ENCODE measurements around the gene OMA1. TPM values are rescaled to one million over a fixed set of nuclear protein-coding genes. Genes with fewer than 3 reads are reported as not detected.
"Not testable (repeated sequence)": the region's sequence is repeated elsewhere in the genome, so short reads cannot be mapped to it uniquely, and the experiment has no call there.

Gene OMA1
- total RNA-seq, 1 donor from 2014 or later: 16.3 TPM

DNA sequence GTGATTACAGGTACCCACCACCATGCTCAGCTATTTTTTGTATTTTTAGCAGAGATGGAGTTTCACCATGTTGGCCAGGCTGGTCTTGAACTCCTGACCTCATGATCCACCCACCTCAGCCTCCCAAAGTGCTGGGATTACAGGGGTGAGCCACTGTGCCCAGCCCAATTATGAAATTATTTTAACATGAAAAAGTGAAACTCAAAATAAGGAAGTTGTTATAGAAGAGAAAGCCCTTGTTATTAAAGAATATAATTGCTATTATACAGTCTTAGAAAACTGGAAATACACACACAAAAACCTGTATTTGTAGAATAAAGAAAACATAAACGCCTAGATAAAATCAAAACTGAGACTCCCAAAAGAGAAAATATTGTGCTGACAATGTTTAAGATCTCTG, 14.7 kb downstream of the OMA1 start:
- DNase-seq (ENCODE audit: low spot score); ATAC-seq: not testable (repeated sequence)

DNA sequence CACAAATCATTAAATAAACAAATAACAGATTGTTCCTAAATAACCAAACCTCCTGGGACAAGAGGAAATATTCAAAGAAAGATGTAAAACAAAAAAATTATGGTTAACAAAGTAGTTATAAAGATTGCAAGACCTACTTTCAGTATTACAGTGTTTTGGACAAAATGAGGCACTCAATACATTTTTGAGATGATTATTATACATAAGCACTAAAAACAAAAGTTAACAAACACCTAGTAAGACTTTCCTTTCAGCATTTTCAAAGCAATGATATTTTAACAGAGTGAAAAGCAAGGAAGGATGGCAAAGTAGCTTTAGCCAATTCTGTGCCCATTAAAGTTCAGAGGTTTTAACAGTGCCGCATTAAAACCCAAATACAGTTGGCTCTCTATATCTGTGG, 17.2 kb downstream of the OMA1 start:
- ATAC-seq (no peak), DNase-seq (ENCODE audit: low spot score) (no peak)

DNA sequence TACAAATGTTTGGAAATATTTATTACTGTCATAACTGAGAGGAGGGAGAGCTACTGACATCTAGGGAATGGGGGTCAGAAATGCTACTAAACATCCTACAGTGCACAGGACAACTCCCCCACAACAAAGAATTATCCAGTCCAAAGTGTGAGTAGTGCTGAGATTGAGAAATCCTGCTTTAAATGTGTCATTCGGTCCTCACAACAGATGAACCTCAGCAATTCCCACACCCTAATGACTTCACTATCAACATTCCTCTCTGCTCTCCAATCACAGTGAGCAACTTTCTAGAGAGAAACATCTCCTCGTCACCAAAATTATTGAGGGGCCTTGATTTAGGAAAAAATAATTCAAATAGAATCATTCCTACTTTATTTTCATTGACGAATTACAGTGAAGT, 18.0 kb downstream of the OMA1 start:
- ATAC-seq (no peak), DNase-seq (ENCODE audit: low spot score) (no peak)

DNA sequence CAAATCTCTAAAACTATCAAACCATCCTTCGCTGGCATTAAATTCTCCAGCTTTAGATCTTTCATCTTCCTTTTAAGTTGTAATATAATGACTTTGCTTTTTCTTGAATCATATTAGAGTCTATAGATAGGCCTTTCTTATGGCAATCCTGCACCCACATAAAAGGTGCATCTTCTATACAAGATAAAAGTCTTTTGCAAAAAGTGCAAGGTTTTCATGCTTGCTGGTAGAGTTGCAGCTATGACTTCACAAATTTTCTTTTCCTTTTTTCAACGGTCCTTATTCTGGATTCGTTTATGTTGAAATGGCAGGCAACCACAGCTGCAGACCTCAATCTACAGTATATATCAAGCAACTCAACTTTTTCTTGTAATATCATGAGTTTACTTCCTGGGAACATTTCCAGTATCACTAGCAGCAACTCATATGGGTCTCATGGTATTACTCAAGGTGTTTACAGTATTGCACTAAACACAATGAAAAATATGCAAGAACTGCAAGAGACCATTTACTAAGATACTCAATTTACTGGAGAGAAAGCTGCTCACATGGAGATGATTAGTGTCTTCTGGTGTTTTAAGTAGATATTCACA, 22.1 kb downstream of the OMA1 start:
- ATAC-seq (no peak), DNase-seq (ENCODE audit: low spot score) (no peak)

DNA sequence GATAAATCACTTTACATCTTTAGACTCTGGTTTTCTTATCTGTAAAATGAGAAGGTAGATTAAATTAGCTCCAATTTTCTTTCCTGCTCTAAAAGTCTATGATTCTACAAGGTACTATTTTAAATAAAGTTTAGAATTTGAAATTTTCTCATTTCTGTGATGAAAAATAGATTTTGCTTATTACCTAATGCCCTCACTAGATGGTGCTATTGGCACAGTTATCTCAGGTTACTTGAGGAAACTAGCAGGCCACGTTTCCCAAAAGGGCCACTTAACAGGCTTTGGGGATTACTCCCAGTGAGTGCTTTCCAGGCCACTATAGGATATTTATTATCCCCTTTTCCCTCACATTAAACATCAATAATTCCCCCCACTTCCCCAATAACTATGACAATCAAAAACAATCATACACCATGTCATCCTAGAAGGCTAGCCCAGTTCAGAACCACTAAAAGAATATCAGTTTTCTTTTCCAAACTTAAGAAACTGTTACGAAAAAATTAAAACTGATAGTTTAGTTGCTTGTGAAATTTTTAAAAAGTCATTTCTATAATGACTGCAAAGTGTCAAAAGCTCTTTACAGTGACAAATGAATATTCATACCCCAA, 30.6 kb downstream of the OMA1 start:
- DNase-seq (ENCODE audit: low spot score) (no peak), ATAC-seq (peak; percentile 94)

DNA sequence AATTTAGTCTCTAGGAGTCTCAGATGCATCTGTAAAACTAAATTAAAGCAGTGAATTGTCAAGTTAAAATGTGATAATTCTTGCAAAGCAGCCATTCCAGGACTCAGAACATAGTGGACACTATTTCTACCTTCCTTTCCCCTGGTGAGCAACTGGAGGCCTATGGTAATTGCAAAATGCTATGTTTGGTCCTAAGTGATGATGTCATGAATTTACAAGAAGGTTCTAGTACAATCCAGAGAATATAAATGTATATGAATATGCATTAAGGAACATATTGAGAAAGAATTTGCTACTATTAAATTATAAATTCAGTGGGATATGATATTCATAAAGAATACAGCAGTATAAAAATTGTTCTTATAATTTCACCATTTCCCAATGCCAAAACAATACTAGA, 32.6 kb downstream of the OMA1 start:
- DNase-seq (ENCODE audit: low spot score) (no peak), ATAC-seq (no peak)

DNA sequence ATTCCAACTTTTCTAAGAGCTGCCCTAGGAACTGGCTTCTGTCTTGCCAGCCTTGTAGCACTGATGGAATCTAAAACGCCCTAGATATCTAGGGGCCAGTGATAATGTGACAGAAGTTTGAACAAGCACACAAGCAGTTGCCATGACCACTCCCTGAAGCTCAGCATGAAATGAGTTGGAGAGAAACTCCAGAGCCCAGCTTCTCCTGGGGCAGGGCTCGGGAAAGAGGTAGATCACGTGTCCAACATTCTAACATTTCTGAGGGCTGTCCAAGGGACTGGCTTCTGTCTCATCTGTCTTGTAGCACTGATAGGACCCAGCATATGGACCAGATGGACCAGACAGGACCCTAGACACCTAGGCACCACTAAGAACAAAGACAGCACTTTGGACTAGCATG, 37.9 kb downstream of the OMA1 start:
- no peak for DNase-seq (ENCODE audit: low spot score)
- no peak for ATAC-seq

DNA sequence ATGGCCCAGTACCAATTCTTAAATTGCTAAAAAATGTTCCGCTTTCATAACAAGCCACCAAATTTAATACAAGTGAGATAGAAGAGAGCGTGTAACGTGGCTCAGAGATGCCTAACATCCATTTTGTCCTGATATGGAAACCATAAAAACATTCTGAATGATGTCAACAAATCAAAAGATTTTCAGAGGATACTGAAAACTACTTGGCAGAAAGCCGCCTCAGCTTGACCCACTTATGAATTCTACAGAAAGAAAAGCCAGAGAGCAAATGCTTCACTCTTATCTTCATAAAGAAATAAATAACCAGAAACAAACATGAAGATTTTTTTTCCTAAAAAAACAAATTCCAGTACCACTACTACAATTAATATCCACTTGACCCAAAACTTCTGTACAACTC, 41.2 kb downstream of the OMA1 start:
- ATAC-seq: no peak
- no peak for DNase-seq (ENCODE audit: low spot score)

DNA sequence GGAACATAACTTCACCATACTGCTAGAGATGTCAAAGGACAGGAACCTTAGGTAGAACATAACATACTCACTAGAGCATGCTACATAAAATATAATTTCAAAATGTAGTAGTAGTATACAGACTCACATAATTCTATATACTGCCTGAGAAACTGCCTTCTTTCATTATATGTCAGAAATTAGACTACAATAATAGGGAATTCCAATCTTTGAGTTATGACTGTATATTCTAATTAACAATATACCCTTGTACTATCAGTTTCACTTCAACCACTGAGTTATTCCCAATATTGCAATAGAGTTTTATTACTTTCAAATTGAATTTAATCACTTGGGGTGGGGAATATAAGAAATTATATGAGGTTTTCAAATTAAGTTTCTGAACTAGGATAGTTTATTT, 44.0 kb downstream of the OMA1 start:
- no peak for ATAC-seq
- no peak for DNase-seq (ENCODE audit: low spot score)

DNA sequence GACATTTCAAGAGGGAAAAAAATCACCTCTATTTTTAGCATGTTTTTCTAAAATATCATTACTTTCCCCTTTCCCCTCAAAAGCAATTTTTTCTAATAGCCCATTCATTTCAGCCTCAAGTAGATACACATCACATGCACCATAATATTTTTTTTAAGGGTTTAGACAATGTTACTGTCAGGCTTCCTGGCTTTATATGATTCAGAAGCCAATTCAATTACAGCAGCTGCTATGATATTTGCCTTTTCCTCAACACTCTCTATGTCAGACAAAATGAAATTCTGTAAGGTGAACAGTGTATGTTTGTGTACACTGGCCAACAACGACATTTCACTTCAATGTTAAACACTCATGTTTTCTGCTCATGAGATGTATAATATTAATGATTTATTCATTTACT, 46.5 kb downstream of the OMA1 start:
- no peak for ATAC-seq
- DNase-seq (ENCODE audit: low spot score): no peak

DNA sequence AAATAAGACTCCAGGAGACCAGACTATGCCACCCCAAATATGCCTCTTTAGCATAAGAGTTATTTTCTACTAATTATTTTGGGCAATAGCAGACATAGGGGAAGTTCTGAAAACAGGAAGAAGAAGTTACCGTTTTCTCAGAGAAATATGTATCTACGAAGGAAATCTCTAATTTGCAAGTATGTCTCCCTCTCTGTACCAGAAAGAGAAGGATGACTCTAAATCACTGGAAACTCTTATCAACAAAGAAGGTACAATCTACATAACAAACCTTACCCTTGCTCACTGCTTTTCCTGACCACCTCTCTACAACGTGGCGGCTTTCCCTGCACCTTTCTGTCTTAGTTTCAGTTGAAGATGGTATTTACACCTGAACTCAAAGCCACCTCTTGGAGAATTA, 49.0 kb downstream of the OMA1 start:
- no peak for ATAC-seq
- no peak for DNase-seq (ENCODE audit: low spot score)

DNA sequence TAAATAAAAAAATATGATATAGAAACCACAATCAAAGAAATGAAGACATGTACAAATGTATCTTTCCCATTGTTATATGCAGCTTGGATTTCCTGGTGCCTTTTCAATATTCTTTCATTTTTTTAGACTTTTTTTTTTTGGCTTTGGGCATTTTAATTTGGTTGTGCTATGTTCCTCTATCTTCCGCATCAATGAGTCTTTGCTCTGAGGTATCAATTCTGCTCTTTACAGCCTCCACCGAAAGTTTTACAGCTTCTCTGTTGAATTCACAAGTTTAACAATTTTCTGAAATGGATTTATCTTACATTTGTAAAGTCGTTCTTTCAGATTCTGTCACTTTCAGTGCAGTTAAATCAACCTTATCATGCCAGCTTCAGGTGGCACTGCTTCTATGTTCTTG, 50.5 kb downstream of the OMA1 start:
- ATAC-seq: no peak
- no peak for DNase-seq (ENCODE audit: low spot score)

DNA sequence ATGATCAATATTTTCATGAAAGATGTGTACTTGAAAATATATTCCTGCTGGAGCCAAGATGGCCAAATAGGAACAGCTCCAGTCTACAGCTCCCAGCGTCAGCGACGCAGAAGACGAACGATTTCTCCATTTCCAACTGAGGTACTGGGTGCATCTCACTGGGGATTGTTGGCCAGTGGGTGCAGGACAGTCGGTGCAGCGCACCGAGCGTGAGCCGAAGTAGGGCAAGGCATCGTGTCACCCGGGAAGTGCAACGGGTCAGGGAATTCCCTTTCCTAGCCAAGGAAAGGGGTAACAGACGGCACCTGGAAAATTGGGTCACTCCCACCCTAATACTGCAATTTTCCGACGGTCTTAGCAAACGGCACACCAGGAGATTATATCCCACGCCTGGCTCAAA, 57.6 kb downstream of the OMA1 start:
- DNase-seq (ENCODE audit: low spot score); ATAC-seq: not testable (repeated sequence)

DNA sequence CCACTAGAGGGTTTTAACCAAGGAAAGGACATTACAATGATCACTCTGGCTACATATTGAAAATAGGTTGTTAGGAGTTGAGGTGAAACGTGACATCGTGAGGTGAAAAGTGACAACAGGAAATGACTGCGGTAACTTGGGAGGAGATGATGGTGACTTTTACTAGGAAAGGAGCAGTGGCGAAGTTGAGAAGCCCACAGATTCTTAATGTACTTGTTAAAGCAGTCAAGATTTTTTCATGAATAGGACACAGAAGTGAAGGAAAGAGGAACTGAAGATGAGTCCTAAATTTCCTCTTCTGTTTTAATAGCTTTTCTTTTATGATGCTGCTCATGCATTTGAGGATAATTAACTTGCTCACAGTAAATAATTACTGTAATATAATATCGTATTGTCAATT, 59.5 kb downstream of the OMA1 start:
- ATAC-seq: no peak
- no peak for DNase-seq (ENCODE audit: low spot score)

DNA sequence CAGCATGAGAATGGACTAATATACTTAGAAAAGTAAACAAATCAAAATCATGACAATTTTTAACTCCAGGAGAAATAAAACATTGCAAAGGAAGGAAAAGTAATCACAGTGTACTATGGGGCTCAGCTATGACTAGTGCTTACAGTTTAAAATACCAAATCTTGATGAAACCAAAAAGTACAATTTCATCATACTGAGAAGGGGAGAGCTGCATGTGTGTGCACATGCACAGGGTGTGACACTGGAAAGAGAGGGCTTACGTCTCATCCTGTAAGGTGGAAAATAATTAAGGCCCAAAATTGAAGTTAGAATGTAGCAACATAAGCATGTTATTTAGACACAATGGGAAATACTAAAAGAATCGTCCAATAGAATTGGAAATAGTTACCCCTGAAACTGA, 64.6 kb downstream of the OMA1 start:
- DNase-seq (ENCODE audit: low spot score): no peak
- no peak for ATAC-seq

DNA sequence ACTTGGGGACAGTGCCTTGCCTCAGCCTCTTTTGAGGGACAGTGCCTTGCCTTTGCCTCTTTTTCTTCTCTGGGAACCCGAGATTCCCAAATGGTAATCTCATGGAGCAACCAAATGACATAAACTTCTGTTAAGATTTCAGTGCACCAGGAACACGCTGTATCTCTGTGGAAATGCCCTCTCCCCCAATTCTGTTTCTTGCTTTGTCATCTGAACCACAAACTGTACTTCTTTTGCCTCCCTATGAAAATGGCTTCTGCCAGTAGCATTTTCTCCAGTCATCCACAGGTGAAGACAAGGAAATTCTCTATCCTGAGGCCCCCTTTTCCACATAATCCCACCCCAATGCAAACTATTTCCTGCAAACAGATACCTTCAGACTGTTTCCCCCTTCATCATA, 66.3 kb downstream of the OMA1 start:
- DNase-seq (ENCODE audit: low spot score) (no peak), ATAC-seq (no peak)

DNA sequence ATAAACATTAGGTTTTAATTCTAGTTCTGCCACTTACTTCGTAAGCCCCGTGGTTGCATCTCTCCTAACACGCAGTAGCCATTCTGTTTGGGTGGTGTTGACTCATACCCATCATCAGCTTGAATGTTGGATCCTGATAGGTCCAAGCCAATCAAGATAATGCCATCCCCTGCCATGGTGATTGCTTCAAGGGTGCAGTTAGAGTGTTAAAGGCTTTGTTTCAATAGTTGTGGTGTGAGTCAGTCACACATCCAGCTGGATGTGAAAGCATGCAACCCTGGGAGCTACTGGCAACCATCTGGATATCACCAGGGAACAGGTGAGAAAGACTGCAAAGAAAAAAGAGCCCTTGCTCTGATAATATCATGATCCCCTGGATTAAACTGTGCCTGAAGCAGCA, 69.1 kb downstream of the OMA1 start:
- ATAC-seq (no peak), DNase-seq (ENCODE audit: low spot score) (no peak)

DNA sequence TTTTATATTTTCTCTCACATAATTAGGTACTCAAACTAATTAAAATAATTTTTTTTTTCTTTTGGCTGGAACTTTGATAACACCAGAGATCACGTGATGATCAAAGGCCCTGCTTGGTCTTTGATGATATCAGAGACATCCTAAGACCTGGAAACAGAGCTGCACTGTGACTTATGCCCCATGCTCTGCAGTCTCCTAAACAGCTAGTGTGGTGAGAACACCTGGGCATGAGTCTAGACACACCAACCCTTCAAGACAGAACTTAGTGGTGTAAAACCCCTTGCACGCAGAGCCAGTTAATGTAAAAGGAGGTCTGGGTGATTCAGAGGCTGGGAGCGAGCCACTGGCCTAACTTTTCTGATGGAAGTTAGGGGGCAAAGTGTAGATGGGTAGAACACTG, 70.3 kb downstream of the OMA1 start:
- DNase-seq (ENCODE audit: low spot score): no peak
- no peak for ATAC-seq

DNA sequence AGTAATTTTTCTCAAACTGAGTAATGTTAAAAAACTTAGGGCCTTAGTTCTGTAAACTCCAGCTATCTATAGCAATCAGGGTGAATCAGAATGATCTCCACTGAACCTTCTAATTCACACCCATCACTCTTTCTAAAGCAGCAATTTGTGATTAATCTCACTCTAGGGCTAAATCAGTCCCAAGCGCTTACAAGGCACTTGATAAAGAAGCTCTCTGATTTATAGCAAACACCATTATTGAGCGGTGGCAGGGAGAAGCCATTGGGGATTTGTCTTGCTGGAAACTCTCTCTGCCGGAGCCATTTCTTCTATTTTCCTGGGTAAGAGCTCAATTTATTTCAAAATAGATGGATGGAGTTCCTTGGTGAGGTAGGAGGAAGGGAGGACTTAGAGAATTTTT, 77.0 kb downstream of the OMA1 start:
- ATAC-seq: no peak
- DNase-seq (ENCODE audit: low spot score): no peak

DNA sequence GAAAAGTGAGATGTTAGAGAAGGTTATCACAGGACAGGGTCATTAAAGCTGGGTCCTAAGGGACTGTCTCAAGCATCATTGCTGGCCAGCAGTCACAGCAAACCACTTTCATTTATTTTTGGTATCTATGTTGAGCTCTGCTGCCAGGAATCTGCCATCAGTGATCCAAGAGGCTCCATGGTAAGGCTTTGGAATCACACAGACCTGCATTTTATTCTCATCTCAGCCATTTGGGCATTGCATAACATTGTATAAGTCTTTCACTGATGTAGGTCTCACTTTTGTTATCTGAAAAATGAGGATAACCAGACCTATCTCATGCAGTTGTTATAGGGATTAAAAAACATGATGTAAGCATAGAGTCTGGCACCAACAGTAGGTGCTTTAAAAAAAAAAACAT, 77.5 kb downstream of the OMA1 start:
- ATAC-seq (no peak), DNase-seq (ENCODE audit: low spot score) (no peak)

DNA sequence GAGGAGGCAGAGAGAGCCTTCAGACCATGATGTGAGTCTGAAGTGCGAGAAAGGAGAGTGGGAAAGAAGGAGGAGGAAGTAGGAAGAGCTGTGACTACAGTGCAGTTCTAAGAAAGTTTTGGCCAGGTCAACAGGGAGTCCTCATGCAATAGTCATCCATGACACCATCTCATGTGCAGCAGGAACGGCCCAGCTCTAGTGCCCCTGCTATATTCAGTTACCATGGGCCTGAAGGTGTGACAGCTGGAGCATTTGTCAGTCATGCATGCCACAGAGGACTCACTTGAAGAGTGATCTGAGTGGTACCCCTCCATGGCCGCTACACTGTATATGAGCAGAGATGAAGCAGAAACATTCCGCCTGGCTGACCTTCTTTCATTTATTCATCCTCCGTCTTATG, 77.9 kb downstream of the OMA1 start:
- DNase-seq (ENCODE audit: low spot score) (no peak), ATAC-seq (no peak)

DNA sequence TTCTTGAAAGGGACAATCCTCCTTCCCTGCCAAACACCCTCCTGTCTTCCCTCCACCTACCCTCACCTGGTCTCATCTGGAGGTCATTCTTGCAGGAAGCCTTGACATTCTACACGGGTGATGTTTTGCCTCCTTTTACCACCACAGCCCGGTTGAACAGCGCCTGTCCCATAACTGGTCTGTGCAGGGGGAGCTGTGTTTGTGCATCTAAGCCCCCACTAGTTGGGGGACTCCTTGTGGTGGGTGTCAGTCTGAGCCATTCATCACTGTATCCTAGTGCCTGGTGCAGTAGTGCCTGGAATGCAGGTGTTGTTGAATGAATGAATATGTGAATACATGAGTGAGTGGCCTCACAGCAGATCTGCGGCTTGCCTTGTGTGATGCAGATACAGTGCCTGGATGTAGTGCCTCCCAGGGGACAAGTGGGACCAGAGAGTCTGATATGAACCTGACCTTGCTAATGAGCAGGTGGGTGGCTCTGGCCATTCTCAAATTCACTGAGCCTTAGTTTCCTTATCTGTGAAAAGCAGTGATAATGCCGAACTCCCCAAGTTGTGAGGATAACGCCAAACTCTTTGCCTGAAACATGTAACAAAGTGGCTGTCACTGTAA, 79.8 kb downstream of the OMA1 start:
- ATAC-seq: no peak
- DNase-seq (ENCODE audit: low spot score): no peak
